Neutrophil (primary cell): ENCODE measurements around the gene THAP11.

Experiments used
- H3K27ac ChIP-seq: fragments of 200-600 bp; sonication (generic); 2 replicates; pipeline ENCODE4 v1.5.1; 2016; ENCODE audit warnings: mild to moderate bottlenecking, moderate library complexity
- H3K27me3 ChIP-seq: fragments of 200-600 bp; sonication (generic); 2 replicates; pipeline ENCODE4 v1.6.0; 2016; ENCODE audit warnings: mild to moderate bottlenecking
- H3K36me3 ChIP-seq: fragments of 200-600 bp; sonication (generic); 2 replicates; pipeline ENCODE4 v1.5.1; 2017
- H3K4me1 ChIP-seq, 2 experiments: fragments of 200-600 bp in 1 of 2; sonication (generic) in 1 of 2; 1 replicate in 1 of 2; 2 replicates in 1 of 2; pipeline versions ENCODE4 v1.5.1 to v1.6.1; 2013 to 2016; ENCODE audit warnings: low read depth in 1 of 2, low read length in 1 of 2, mild to moderate bottlenecking in 1 of 2, moderate library complexity in 1 of 2; ENCODE audit not compliant: control insufficient read depth in 1 of 2, insufficient read depth in 1 of 2
- H3K4me3 ChIP-seq, 2 experiments: fragments of 200-600 bp in 1 of 2; sonication (generic) in 1 of 2; 1 replicate in 1 of 2; 2 replicates in 1 of 2; pipeline ENCODE4 v1.5.1; 2013 to 2016; ENCODE audit warnings: low read depth in 1 of 2, low read length in 1 of 2, mild to moderate bottlenecking in 1 of 2, moderate library complexity in 1 of 2
- H3K9me3 ChIP-seq: fragments of 200-600 bp; sonication (generic); 2 replicates; pipeline ENCODE4 v1.5.1; 2016
- TF ChIP-seq, protein P1 (sequence below): fragments of 200-600 bp; sonication (generic); IDR thresholded peaks from 2 replicates; pipeline ENCODE4 v1.5.1; 2016; ENCODE audit warnings: antibody characterized with exemption

THAP11 gene

DNA sequence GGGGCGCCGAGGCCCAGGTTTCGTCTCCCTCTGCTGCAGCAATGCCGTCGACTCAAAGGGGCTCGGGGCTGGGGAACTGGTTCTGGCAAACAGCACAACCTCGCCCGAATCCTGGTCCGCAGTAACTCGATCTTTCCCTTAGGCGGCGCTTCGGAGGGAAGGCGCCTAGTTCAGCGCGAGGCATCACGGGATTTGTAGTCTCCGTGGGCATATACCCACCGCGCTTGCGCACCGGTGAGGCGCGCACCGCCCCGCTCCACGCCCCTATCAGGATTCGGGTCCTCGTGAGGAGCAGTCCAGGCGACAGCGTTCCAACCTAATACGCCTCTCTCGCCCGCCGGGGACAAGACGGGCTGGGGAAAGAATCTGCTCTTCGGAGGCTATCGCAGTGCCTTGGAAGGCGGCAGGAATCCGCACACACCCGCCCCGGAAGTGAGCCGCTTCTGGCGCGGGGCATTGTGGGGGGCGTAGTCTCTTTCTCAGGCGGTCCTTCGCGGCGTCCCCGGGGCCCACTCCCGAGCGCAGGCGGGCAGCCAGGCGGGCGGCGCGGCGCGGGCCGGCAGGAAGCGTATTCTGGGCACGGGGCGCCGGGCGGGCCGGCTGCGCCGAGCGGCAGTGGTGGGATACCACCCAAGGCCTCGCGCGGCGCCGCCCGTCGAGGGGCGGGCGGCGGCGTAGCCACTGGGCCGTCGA is at the start of gene THAP11:
Gene THAP11 (plus strand): TSS at position 505 of the 693 bp plus-strand sequence. CDS start 235 bp downstream, outside the sequence.
- Histone ChIP-seq H3K36me3 (no peaks in the 10 kb centered on the region), H3K27me3 (no peaks in the 10 kb centered on the region), H3K4me1 (peaks cover 33 to 47% of the 10 kb centered on the region in 2 experiments), H3K9me3 (no peaks in the 10 kb centered on the region), H3K4me3 (peak within 1 kb of the TSS; percentile 96), H3K27ac (peak within 1 kb of the TSS; percentile 92)
- TF ChIP-seq, protein P1, sequence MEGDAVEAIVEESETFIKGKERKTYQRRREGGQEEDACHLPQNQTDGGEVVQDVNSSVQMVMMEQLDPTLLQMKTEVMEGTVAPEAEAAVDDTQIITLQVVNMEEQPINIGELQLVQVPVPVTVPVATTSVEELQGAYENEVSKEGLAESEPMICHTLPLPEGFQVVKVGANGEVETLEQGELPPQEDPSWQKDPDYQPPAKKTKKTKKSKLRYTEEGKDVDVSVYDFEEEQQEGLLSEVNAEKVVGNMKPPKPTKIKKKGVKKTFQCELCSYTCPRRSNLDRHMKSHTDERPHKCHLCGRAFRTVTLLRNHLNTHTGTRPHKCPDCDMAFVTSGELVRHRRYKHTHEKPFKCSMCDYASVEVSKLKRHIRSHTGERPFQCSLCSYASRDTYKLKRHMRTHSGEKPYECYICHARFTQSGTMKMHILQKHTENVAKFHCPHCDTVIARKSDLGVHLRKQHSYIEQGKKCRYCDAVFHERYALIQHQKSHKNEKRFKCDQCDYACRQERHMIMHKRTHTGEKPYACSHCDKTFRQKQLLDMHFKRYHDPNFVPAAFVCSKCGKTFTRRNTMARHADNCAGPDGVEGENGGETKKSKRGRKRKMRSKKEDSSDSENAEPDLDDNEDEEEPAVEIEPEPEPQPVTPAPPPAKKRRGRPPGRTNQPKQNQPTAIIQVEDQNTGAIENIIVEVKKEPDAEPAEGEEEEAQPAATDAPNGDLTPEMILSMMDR = peak; percentile 97

GRCh38 chr16:67796099-67796718 is 45.9 kb upstream of the THAP11 start:
- Histone ChIP-seq H3K27ac (no peak overlapping the region), H3K4me1 (no peaks in the 10 kb centered on the region), H3K27me3 (no peaks in the 10 kb centered on the region), H3K36me3 (peaks cover 17% of the 10 kb centered on the region), H3K4me3 (no peak overlapping the region), H3K9me3 (no peaks in the 10 kb centered on the region)
- TF ChIP-seq, protein P1 = no peak

- peaks cover 4 to 14% of the 10 kb centered on the region in 2 experiments for H3K4me1 ChIP-seq
- no peaks in the 10 kb centered on the region for H3K9me3 ChIP-seq
- H3K27ac ChIP-seq = no peak overlapping the region
- H3K36me3 ChIP-seq = peaks cover 20% of the 10 kb centered on the region
- H3K4me3 ChIP-seq = no peak overlapping the region
- H3K27me3 ChIP-seq = no peaks in the 10 kb centered on the region
- TF ChIP-seq, protein P1 = no peak
Observed at GRCh38 chr16:67800338-67800926, 41.7 kb upstream of the THAP11 start.

GRCh38 chr16:67801241-67801640 is 40.9 kb upstream of the THAP11 start:
- Histone ChIP-seq H3K4me1 (peaks cover 12 to 22% of the 10 kb centered on the region in 2 experiments), H3K4me3 (no peak overlapping the region), H3K36me3 (peaks cover 20% of the 10 kb centered on the region), H3K27me3 (no peaks in the 10 kb centered on the region), H3K9me3 (no peaks in the 10 kb centered on the region), H3K27ac (no peak overlapping the region)
- TF ChIP-seq, protein P1 = no peak

DNA sequence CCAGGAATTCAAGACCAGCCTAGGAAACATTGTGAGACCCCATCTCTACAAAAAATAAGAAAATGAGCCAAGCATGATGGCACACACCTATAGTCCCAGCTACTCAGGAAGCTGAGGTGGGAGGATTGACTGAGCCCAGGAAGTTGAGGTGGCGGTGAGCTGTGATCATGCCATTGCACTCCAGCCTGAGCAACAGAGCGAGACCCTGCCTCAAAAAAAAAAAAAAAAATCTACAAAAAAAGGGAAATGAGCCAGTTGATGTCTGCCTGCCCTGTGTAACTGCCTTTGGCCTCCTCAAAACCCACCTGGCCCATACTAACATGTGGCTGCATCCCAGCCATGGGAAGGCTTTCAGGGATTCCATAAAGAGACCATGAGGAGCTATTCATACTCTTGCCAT is 40.2 kb upstream of the THAP11 start:
- H3K27me3 ChIP-seq = no peaks in the 10 kb centered on the region
- TF ChIP-seq, protein P1 = no peak
- peaks cover 19 to 22% of the 10 kb centered on the region in 2 experiments for H3K4me1 ChIP-seq
- no peak overlapping the region for H3K4me3 ChIP-seq
- no peaks in the 10 kb centered on the region for H3K9me3 ChIP-seq
- H3K27ac ChIP-seq = no peak overlapping the region
- peaks cover 20% of the 10 kb centered on the region for H3K36me3 ChIP-seq
